Subcutaneous adipose tissue (tissue), 4 donors: ENCODE results near the gene PNRC2. TPM values are rescaled to one million over a fixed set of nuclear protein-coding genes. Genes with fewer than 3 reads are reported as not detected.

ENCODE experiments used
- total RNA-seq, 4 donors: library from RNA; depleted of rRNA; stranded (reverse); fragments of >200 nt; gene quantifications; one replicate each; pipeline ENCODE4 v1.1.0, GENCODE V29; 2016
- TF ChIP-seq, protein P1 (sequence below): fragments of 450-650 bp; IDR thresholded peaks from one replicate; pipeline ENCODE4 v1.5.1; 2016; ENCODE audit warnings: low read depth, mild to moderate bottlenecking, control low read depth, antibody characterized with exemption, moderate library complexity

PNRC2 gene
- total RNA-seq, 4 donors from 2014 or later = 90.0 to 118 (median 110) TPM

DNA sequence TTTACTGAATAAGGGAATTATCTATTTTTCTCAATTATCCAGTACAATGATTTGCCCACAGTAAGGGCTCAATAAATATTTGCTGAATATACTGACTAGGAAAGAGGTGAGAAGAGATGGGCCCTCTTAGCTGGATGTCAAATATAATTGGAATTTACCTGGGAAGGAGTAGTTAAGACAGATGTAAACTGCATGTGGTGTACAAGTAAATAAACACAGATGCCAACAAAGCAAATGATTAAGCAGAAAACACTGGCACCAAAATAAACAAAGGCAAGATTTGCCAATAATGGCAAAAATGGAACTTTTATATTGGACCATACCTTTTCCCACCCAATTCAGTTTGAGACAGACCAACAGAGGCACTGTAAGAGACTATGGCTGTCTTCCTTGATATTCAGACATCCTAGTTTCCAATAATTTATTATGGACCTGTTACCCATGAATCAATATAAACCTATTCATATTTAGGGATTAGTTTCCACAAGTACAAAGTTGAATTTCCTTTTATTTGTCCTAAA is 7.4 kb downstream of the PNRC2 start:
- TF ChIP-seq, protein P1, sequence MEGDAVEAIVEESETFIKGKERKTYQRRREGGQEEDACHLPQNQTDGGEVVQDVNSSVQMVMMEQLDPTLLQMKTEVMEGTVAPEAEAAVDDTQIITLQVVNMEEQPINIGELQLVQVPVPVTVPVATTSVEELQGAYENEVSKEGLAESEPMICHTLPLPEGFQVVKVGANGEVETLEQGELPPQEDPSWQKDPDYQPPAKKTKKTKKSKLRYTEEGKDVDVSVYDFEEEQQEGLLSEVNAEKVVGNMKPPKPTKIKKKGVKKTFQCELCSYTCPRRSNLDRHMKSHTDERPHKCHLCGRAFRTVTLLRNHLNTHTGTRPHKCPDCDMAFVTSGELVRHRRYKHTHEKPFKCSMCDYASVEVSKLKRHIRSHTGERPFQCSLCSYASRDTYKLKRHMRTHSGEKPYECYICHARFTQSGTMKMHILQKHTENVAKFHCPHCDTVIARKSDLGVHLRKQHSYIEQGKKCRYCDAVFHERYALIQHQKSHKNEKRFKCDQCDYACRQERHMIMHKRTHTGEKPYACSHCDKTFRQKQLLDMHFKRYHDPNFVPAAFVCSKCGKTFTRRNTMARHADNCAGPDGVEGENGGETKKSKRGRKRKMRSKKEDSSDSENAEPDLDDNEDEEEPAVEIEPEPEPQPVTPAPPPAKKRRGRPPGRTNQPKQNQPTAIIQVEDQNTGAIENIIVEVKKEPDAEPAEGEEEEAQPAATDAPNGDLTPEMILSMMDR = no peak

DNA sequence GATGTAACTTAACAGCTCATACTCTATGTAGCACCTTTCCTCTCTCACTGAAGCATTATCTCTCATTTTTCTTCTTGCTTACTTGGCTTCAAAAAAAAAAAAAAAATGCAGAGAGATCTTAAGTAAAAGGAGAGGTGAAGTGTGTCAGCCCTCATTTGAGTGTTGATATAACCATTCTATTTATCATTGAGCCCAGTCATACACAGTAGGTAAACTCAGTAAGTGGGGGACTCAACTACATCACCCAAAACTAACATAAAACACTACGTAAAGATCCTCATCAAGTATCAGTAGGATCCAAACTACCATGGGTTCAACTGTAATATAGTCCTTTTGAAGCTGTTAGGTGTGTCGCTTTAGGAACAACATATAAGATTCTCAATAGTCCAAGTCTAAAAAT is 8.2 kb downstream of the PNRC2 start:
- TF ChIP-seq, protein P1 = no peak

DNA sequence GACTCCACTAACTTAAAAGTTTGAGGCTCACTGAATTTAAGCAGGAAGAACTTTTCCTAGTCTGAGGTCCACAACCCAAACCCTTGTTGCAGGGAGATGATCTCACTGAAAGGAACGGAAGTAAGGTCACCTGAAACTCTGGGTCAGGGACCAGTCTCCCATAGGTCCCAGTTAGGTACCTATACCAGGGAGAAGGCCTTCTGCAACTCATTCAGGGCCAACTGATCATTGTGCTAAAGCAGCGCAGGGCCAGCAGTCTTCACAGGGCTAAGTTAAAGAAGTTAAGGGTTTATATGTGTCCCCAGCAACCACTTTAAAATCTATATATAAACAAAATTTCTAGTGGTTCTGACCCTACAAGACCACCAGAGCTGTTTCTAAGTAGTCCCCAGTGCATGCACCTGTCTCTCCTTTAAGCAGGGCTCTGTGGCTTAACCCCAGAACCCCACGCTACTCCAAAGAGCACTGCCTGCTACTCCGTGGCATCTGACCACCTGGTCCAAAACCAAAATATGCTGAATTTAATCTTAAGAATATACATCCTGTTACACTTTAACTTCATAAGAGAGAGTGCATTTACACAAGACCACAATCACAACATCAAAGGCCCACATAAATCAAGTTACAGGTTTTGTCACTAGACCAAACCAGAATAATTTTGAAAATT is 17.7 kb downstream of the PNRC2 start:
- TF ChIP-seq, protein P1 = no peak

DNA sequence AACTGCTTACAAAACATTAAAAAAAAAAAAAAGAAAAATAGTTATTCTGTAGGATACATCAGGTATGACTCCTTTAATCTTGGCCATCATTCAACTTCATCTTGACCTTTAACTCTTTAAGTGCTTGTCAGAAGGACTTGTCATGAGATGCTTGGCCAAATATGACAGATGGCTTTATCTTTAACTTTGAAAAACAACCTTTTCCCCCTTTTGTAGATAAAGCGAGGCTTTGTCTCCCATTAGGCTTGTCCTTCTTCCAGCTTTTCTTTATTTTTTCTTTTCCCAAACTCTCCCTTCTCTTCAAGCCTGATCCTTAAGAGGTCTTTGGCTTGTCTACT is 18.2 kb downstream of the PNRC2 start:
- TF ChIP-seq, protein P1 = no peak

DNA sequence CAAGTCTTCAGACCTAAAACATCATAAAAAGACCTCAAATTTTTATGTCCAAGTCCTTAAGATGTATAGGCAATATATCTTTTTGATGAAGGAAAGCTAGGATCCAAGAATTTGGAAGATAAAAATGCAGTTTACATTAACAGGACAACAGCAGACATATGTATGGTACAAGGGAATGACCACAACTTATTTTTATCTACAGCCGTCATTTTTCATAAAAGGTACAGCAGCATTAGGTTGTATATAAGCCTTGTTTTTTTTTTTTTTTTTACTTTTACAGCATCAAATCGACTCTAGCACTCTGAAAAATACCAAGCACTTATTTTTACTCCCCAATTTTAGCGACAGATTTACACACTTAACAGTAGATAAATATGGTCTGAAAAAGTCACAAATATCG is 19.2 kb downstream of the PNRC2 start:
- TF ChIP-seq, protein P1 = no peak

DNA sequence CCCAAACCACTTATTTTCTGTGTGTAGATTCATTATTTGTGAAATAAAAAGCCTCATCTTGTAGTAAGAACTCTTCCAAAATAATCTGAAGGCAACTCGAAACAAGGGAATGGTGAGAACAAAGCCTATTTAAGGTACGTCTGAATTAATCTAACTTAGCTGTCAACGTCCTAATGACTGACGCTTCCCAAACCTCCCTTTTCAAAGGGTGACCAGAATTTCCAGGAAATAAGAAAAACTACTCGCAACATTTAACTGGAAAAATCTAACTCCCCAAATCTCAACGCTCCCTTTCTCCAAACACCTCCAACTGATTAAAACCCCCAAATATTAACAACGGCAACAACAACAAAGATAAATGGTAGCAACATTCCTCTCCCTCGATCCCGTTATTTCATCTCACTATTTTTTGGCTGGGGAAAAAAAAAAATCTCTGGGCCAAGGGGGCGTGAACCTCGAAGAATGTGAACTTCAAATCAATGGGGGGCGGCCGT is 19.8 kb downstream of the PNRC2 start:
- TF ChIP-seq, protein P1 = no peak

DNA sequence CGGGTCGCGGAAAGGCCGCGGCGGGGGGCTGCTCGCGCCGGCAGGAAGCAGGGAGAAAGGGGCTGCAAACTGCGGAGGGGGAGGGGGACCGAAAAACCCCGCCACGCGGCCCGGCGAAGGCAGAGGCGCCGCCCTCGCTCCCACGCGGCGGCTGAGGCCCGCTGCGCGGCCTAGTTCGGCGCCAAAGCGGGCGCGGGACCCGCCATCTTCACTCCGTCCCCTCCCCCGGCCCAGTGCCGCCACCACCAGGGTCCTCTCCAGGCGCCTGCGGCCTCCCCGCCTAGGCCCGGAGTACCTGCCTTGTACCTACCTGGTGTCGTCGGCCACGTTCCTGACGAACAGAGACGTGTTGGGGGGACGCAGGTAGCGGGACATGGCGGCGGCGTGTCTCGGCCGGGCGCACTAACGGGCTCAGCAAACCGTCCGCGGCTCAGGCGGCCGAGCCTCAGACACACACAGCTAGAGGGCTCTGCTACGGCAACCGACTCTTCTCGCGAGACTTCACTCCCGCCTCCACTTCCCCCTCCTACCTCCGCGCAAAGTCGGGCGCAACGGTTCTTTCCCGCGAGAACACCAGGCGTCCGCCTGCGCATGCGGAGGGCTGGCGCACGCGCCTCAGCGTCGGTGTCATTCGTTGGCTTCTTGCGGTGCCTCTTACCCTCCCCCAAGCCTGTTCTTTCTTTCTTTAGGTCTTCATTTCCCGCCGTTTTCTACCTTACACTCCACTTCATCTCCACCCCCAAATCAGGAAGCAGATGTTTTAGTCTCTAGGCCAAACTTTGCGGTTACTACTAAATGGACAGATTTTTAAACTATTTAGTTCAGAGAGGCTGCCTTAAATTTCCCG is 20.5 kb downstream of the PNRC2 start, which contains the start of gene SRSF10:
Gene SRSF10, minus strand, starts transcription at position 447 of the 847 bp plus-strand sequence. Its CDS starts 72 bp downstream, at position 375.
- TF ChIP-seq, protein P1 = no peak
